AG09309 (cell line): Measurements from ENCODE around the gene TFDP2.

Experiments used
- DNase-seq: peaks from one replicate; pipeline ENCODE4 v3.0.0-alpha.2; 2010; ENCODE audit warnings: low read depth
- H3K4me3 ChIP-seq: 2 replicates; pipeline ENCODE4 v1.5.1; 2011; ENCODE audit warnings: mild to moderate bottlenecking, low read depth, low read length, moderate library complexity; ENCODE audit not compliant: control insufficient read depth
- TF ChIP-seq, protein P1 (sequence below): IDR thresholded peaks from 2 replicates; pipeline ENCODE4 v1.5.1; 2011; ENCODE audit warnings: mild to moderate bottlenecking, low read depth, low read length, inconsistent platforms; ENCODE audit not compliant: insufficient read depth, control insufficient read depth; ENCODE audit errors: missing control alignments

The TFDP2 gene

GRCh38 chr3:141963301-141963700, 186.0 kb downstream of the TFDP2 start:
- DNase-seq: no peak
- H3K4me3 ChIP-seq: no peak overlapping the region
- TF ChIP-seq, protein P1, sequence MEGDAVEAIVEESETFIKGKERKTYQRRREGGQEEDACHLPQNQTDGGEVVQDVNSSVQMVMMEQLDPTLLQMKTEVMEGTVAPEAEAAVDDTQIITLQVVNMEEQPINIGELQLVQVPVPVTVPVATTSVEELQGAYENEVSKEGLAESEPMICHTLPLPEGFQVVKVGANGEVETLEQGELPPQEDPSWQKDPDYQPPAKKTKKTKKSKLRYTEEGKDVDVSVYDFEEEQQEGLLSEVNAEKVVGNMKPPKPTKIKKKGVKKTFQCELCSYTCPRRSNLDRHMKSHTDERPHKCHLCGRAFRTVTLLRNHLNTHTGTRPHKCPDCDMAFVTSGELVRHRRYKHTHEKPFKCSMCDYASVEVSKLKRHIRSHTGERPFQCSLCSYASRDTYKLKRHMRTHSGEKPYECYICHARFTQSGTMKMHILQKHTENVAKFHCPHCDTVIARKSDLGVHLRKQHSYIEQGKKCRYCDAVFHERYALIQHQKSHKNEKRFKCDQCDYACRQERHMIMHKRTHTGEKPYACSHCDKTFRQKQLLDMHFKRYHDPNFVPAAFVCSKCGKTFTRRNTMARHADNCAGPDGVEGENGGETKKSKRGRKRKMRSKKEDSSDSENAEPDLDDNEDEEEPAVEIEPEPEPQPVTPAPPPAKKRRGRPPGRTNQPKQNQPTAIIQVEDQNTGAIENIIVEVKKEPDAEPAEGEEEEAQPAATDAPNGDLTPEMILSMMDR: no peak

- TF ChIP-seq, protein P1: no peak
Measured at GRCh38 chr3:141960731-141961130, 188.6 kb downstream of the TFDP2 start.

GRCh38 chr3:141959589-141960554, 189.5 kb downstream of the TFDP2 start:
- TF ChIP-seq, protein P1: no peak
- no peak overlapping the region for H3K4me3 ChIP-seq
- DNase-seq: peak; percentile 49

More at GRCh38 chr3:141960731-141961130, 188.6 kb downstream of the TFDP2 start:
- peak; percentile 32 for DNase-seq
- H3K4me3 ChIP-seq: no peak overlapping the region

GRCh38 chr3:141955175-141955574, 194.2 kb downstream of the TFDP2 start:
- TF ChIP-seq, protein P1: no peak
- no peak for DNase-seq
- no peak overlapping the region for H3K4me3 ChIP-seq

GRCh38 chr3:141952611-141953010, 196.7 kb downstream of the TFDP2 start:
- TF ChIP-seq, protein P1: no peak
- no peak for DNase-seq
- no peak overlapping the region for H3K4me3 ChIP-seq

DNA sequence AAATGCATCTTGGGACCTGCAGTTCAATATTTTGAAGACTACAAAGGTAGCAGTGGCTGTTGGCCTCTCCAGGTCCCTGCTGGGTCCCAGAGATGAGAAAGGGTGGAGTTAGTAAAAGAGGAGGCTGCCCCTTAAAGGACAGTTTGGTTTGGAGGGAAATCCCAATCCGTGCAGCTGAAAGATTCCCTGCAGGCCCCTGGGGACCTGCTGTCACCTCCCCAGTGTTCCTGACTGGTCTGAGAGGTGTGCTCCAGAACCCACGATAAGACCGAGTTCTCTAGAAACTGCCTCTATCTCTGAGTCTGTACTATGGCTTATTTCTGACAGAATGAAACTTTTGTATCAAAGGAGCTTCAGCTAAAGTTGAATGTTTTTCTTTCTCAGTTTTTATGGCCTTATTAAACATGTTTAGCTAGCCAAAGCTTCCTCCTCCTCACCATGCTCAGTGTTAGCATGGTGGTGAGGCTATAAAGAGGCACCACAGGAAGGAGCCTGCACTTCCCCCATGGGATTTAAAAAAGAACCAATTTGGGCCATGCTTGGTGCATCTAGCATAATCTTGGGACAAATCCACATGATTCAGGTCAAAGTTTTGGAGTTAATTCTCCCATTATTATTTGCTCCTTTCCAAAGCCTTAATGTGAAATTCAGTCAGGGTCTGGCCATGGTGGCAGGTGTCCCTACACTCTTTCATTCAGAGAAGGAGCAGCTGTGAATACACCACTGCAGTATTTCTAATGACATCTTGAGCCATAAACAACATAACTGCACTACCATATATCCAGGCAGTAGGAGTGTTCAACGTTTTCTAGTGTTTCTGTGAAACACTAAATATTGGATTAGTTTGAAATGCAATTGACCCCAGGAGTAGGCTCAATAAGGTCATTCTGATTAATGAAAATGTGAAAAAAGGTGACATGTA, 198.5 kb downstream of the TFDP2 start:
- no peak overlapping the region for H3K4me3 ChIP-seq
- TF ChIP-seq, protein P1: no peak
- no peak for DNase-seq
